ENCODE results near the gene GSDMA. TPM values are rescaled to one million over a fixed set of nuclear protein-coding genes. Genes with fewer than 3 reads are reported as not detected.
A peak's percentile ranks its signal among the peaks of the same experiment; 100 is the strongest.

GSDMA gene
- total RNA-seq, 1 donor from 2014 or later, result not detected

GRCh38 chr17:40021451-40021971 lies 58.7 kb downstream of the GSDMA start:
- DNase-seq (ENCODE audit: low read depth in 2 of 2), result peak; percentile 42 to 86

- no peak for DNase-seq (ENCODE audit: low read depth in 2 of 2)
Measured at GRCh38 chr17:40022497-40022896, 59.7 kb downstream of the GSDMA start.

DNA sequence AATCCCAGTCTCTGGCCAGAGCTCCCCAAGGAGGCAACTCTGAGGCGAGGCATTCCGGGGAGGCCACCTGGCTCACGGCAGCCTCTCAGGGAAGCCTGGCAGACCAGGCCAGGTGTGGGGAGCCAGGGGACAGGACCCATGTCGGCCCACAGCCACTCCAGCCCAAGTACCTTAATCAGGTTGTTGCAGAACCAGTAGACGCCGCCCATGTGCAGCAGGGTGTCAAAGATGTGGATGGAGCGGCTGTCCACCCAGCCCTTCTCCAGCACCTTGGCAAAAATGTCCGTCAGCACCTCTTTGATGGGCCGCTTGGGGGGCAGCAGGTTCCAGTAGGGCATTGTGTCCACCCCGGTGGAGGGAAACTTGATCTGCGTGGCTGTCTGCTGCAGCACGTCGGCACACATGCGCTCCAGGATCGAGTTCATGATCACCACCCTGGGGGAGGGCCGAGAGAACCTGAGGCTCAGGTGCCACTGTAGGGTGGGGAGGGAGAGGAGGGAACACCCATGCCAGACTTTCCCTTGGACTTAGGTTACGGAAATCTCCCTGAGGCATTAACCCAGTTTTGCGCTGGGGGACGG lies 60.2 kb downstream of the GSDMA start:
- peak in 1 of 2 donors; percentile 6 for DNase-seq (ENCODE audit: low read depth in 2 of 2)

DNA sequence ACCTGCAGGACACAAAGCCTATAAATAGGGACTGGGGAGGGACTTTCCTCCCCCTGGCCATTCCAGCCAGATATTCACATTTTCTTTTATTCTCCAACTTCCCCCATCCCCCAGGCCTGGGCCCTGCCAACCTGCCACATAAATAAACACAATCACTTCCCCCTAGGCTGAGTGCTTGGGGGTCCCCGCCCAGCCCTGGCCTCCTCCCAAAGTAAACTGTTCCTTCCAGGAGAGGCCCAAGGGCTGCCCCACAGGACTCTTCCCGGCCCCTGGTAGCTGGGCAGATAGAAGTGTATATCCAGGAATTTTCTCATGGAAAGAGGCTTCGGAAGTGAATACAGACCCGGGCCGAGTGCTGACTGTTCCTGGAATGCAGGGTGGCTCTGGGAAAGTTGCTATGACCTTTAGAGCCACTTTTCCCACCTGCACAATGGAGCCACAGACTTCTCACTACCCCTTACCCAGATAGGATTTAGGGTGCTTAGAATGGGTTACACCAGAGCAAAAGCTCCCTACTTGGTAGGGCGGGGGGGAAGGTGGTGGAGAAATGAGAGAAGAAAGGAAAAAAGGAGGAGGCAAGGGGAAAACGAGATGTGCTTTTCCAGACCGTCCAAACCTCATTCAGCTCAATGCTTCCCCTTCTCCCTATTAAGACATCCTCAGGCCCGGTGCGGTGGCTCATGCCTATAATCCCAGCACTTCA lies 60.9 kb downstream of the GSDMA start:
- DNase-seq (ENCODE audit: low read depth in 2 of 2), result peak; percentile 75 to 87

- DNase-seq (ENCODE audit: low read depth in 2 of 2), result peak; percentile 55 to 76
Measured at GRCh38 chr17:40024901-40025300, 62.1 kb downstream of the GSDMA start.

DNA sequence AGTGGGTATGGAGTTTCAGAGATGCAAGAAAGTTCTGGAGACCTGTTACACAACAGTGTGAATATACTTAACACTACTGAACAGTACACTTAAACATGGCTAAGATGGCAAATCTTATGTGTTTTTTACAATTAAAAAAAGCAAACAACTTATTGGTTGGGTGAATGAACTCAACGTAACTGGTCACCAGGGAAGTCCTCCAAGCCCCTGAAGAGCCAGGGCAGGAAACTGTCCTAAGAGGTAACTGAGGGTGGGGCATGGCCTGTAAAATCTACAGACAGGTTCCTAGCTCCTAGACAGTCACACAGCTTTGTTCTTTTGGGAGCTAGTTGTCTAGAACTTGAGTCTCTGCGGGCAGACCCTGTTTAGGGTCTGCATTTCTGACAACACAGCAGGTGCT lies 62.8 kb downstream of the GSDMA start:
- no peak for DNase-seq (ENCODE audit: low read depth in 2 of 2)

- peak; percentile 82 to 96 for DNase-seq (ENCODE audit: low read depth in 2 of 2)
Measured at GRCh38 chr17:40025991-40026815, 63.4 kb downstream of the GSDMA start.

GRCh38 chr17:40026816-40027613 lies 64.2 kb downstream of the GSDMA start:
- DNase-seq (ENCODE audit: low read depth in 2 of 2), result peak; percentile 89 to 93

Other genes starting within 250 kb of the GSDMA start
- gene MIEN1, start 232.5 kb upstream of the GSDMA start, total RNA-seq, result 17.7 and 18.7 TPM in 2 replicates
- gene GRB7, start 225.1 kb upstream of the GSDMA start, total RNA-seq, result under 0.01 and 0.22 TPM in 2 replicates
- gene IKZF3, start 98.7 kb upstream of the GSDMA start, total RNA-seq, result not detected in 2 replicates
- not detected in 2 replicates for gene ZPBP2, start 94.8 kb upstream of the GSDMA start, total RNA-seq
- gene GSDMB, start 44.4 kb upstream of the GSDMA start, total RNA-seq, result 1.6 and 1.7 TPM in 2 replicates
- gene ORMDL3, start 35.4 kb upstream of the GSDMA start, total RNA-seq, result 25.9 and 38.5 TPM in 2 replicates
- not detected in 2 replicates for gene LRRC3C, start 35.3 kb upstream of the GSDMA start, total RNA-seq
- 66.5 and 84.3 TPM in 2 replicates for gene PSMD3, start 17.8 kb downstream of the GSDMA start, total RNA-seq
- gene CSF3, start 52.4 kb downstream of the GSDMA start, total RNA-seq, result 0.44 TPM in 1 of 2 replicates, not detected in the other
- 29.2 and 30.3 TPM in 2 replicates for gene MED24, start 91.4 kb downstream of the GSDMA start, total RNA-seq
- 11.6 and 21.4 TPM in 2 replicates for gene THRA, start 100.0 kb downstream of the GSDMA start, total RNA-seq
- 0.65 and 1.2 TPM in 2 replicates for gene NR1D1, start 137.6 kb downstream of the GSDMA start, total RNA-seq
- 23.1 and 37.9 TPM in 2 replicates for gene MSL1, start 159.0 kb downstream of the GSDMA start, total RNA-seq
- 20.0 and 25.0 TPM in 2 replicates for gene CASC3, start 177.5 kb downstream of the GSDMA start, total RNA-seq
- 0.79 and 0.87 TPM in 2 replicates for gene RAPGEFL1, start 214.5 kb downstream of the GSDMA start, total RNA-seq